Measurements from ENCODE around the gene TMEM220.

The TMEM220 gene

GRCh38 chr17:10772425-10773380 is 42.9 kb upstream of the TMEM220 start:
- Histone ChIP-seq H3K4me1 (ENCODE audit: insufficient read depth, poor library complexity, severe bottlenecking) (no peaks in the 10 kb centered on the region), H3K36me3 (ENCODE audit: low read depth) (no peaks in the 10 kb centered on the region), H3K9me3 (ENCODE audit: severe bottlenecking) (no peaks in the 10 kb centered on the region), H3K4me3 (ENCODE audit: severe bottlenecking) (no peak overlapping the region), H3K27ac (ENCODE audit: poor library complexity, severe bottlenecking) (no peak overlapping the region), H3K27me3 (ENCODE audit: insufficient read depth, poor library complexity, severe bottlenecking) (no peaks in the 10 kb centered on the region)
- peak; percentile 64 for TF ChIP-seq CTCF (IDR thresholded peaks at IDR 0.05; ENCODE audit: poor library complexity, severe bottlenecking)
- ATAC-seq (ENCODE audit: low read depth) (no peak), DNase-seq (ENCODE audit: low spot score) (no peak)

- DNase-seq (ENCODE audit: low spot score) = no peak
- Histone ChIP-seq H3K27me3 (ENCODE audit: insufficient read depth, poor library complexity, severe bottlenecking) (no peaks in the 10 kb centered on the region), H3K36me3 (ENCODE audit: low read depth) (no peaks in the 10 kb centered on the region), H3K27ac (ENCODE audit: poor library complexity, severe bottlenecking) (no peak overlapping the region), H3K9me3 (ENCODE audit: severe bottlenecking) (no peaks in the 10 kb centered on the region), H3K4me3 (ENCODE audit: severe bottlenecking) (no peak overlapping the region), H3K4me1 (ENCODE audit: insufficient read depth, poor library complexity, severe bottlenecking) (no peaks in the 10 kb centered on the region)
- ATAC-seq (ENCODE audit: low read depth) = no peak
- TF ChIP-seq CTCF (IDR thresholded peaks at IDR 0.05; ENCODE audit: poor library complexity, severe bottlenecking) = no peak
Observed at GRCh38 chr17:10771148-10771547, 41.3 kb upstream of the TMEM220 start.

GRCh38 chr17:10769840-10770239 is 40.0 kb upstream of the TMEM220 start:
- no peaks in the 10 kb centered on the region for H3K9me3 ChIP-seq (ENCODE audit: severe bottlenecking)
- H3K27me3 ChIP-seq (ENCODE audit: insufficient read depth, poor library complexity, severe bottlenecking) = no peaks in the 10 kb centered on the region
- DNase-seq (ENCODE audit: low spot score) (no peak), ATAC-seq (ENCODE audit: low read depth) (no peak)
- TF ChIP-seq CTCF (IDR thresholded peaks at IDR 0.05; ENCODE audit: poor library complexity, severe bottlenecking) = no peak
- no peak overlapping the region for H3K4me3 ChIP-seq (ENCODE audit: severe bottlenecking)
- no peak overlapping the region for H3K27ac ChIP-seq (ENCODE audit: poor library complexity, severe bottlenecking)
- no peaks in the 10 kb centered on the region for H3K4me1 ChIP-seq (ENCODE audit: insufficient read depth, poor library complexity, severe bottlenecking)
- H3K36me3 ChIP-seq (ENCODE audit: low read depth) = no peaks in the 10 kb centered on the region

GRCh38 chr17:10768750-10769251 is 39.0 kb upstream of the TMEM220 start:
- H3K4me1 ChIP-seq (ENCODE audit: insufficient read depth, poor library complexity, severe bottlenecking) = no peaks in the 10 kb centered on the region
- H3K36me3 ChIP-seq (ENCODE audit: low read depth) = no peaks in the 10 kb centered on the region
- ATAC-seq (ENCODE audit: low read depth) (no peak), DNase-seq (ENCODE audit: low spot score) (no peak)
- no peaks in the 10 kb centered on the region for H3K9me3 ChIP-seq (ENCODE audit: severe bottlenecking)
- no peaks in the 10 kb centered on the region for H3K27me3 ChIP-seq (ENCODE audit: insufficient read depth, poor library complexity, severe bottlenecking)
- H3K27ac ChIP-seq (ENCODE audit: poor library complexity, severe bottlenecking) = no peak overlapping the region
- TF ChIP-seq CTCF (IDR thresholded peaks at IDR 0.05; ENCODE audit: poor library complexity, severe bottlenecking) = no peak
- no peak overlapping the region for H3K4me3 ChIP-seq (ENCODE audit: severe bottlenecking)

- H3K27ac ChIP-seq (ENCODE audit: poor library complexity, severe bottlenecking) = no peak overlapping the region
- no peak overlapping the region for H3K4me3 ChIP-seq (ENCODE audit: severe bottlenecking)
- TF ChIP-seq CTCF (IDR thresholded peaks at IDR 0.05; ENCODE audit: poor library complexity, severe bottlenecking) = no peak
- DNase-seq (ENCODE audit: low spot score) (no peak), ATAC-seq (ENCODE audit: low read depth) (no peak)
- no peaks in the 10 kb centered on the region for H3K4me1 ChIP-seq (ENCODE audit: insufficient read depth, poor library complexity, severe bottlenecking)
- no peaks in the 10 kb centered on the region for H3K9me3 ChIP-seq (ENCODE audit: severe bottlenecking)
- no peaks in the 10 kb centered on the region for H3K27me3 ChIP-seq (ENCODE audit: insufficient read depth, poor library complexity, severe bottlenecking)
- no peaks in the 10 kb centered on the region for H3K36me3 ChIP-seq (ENCODE audit: low read depth)
Observed at GRCh38 chr17:10767232-10767631, 37.4 kb upstream of the TMEM220 start.

Measured in RWPE2 (cell line).